IMR-90 (cell line): ENCODE results near the gene INPP5D. TPM values are rescaled to one million over a fixed set of nuclear protein-coding genes. Genes with fewer than 3 reads are reported as not detected.

Experiments
- ATAC-seq: fragments of 200-7000 bp; cut with Tn5 transposase; 2 replicates; pipeline ENCODE4 v1.9.1; 2020; ENCODE audit warnings: low read depth, mild to moderate bottlenecking, moderate library complexity
- BruUV-seq: library from RNA; stranded (reverse); fragments of 400-500 nt; replicated peaks from 2 replicates; lab custom pipeline; 2021; lab: Mats Ljungman, UMichigan
- CTCF ChIA-PET: fragments of 300-600 bp; formaldehyde crosslinking; extraction: SDS; loops from one replicate; lab custom pipeline; 2021; ENCODE audit warnings: antibody characterized with exemption; lab: Yijun Ruan, JAX
- POLR2A ChIA-PET: fragments of 300-600 bp; sonication (Branson Sonifier 250); formaldehyde crosslinking; loops from one replicate; lab custom pipeline; 2022; ENCODE audit warnings: antibody characterized with exemption; ENCODE audit not compliant: unreplicated experiment; lab: Charles Lee
- DNase-seq: peaks from one replicate; pipeline ENCODE4 v3.0.0; 2013
- H2AFZ ChIP-seq: replicated peaks from 2 replicates; pipeline ENCODE3; 2013; ENCODE audit warnings: low read length, mild to moderate bottlenecking; ENCODE audit not compliant: poor library complexity
- H2AK5ac ChIP-seq: 2 replicates; pipeline ENCODE4 v1.6.1; 2013; ENCODE audit warnings: low read depth, low read length, inconsistent platforms
- H2AK9ac ChIP-seq: replicated peaks from 2 replicates; pipeline ENCODE3; 2013; ENCODE audit warnings: mild to moderate bottlenecking, low read depth, low read length, moderate library complexity; ENCODE audit not compliant: poor library complexity
- H2BK120ac ChIP-seq: 2 replicates; pipeline ENCODE4 v1.6.1; 2013; ENCODE audit warnings: low read depth, low read length, inconsistent platforms
- H2BK15ac ChIP-seq: 3 replicates; pipeline ENCODE4 v1.6.1; 2013; ENCODE audit warnings: low read depth, low read length, inconsistent platforms
- H2BK20ac ChIP-seq: 2 replicates; pipeline ENCODE4 v1.6.1; 2013; ENCODE audit warnings: low read depth, mild to moderate bottlenecking, inconsistent platforms, low read length, moderate library complexity
- H2BK5ac ChIP-seq: 2 replicates; pipeline ENCODE4 v1.6.1; 2013; ENCODE audit warnings: mild to moderate bottlenecking, low read depth, low read length, inconsistent platforms; ENCODE audit not compliant: poor library complexity, severe bottlenecking
- H3K14ac ChIP-seq: replicated peaks from 2 replicates; pipeline ENCODE4 v1.6.1; 2013; ENCODE audit warnings: low read depth, low read length, inconsistent platforms
- H3K18ac ChIP-seq: 2 replicates; pipeline ENCODE4 v1.6.1; 2013; ENCODE audit warnings: low read depth, low read length, control low read depth
- H3K23ac ChIP-seq: 2 replicates; pipeline ENCODE4 v1.6.1; 2013; ENCODE audit warnings: low read depth, low read length, inconsistent platforms
- H3K27ac ChIP-seq: 2 replicates; pipeline ENCODE4 v1.5.1; 2013; ENCODE audit warnings: mild to moderate bottlenecking, control low read depth, low read length; ENCODE audit not compliant: insufficient read depth
- H3K27me3 ChIP-seq: 2 replicates; pipeline ENCODE4 v1.6.1; 2013; ENCODE audit warnings: low read length; ENCODE audit not compliant: control insufficient read depth, insufficient read depth
- H3K36me3 ChIP-seq: 2 replicates; pipeline ENCODE4 v1.6.1; 2013; ENCODE audit warnings: low read length, mixed read lengths; ENCODE audit not compliant: control insufficient read depth, insufficient read depth
- H3K4ac ChIP-seq: 2 replicates; pipeline ENCODE4 v1.6.1; 2013; ENCODE audit warnings: low read depth, low read length, inconsistent platforms
- H3K4me1 ChIP-seq: 2 replicates; pipeline ENCODE4 v1.6.1; 2013; ENCODE audit warnings: low read length, mixed read lengths; ENCODE audit not compliant: control insufficient read depth, insufficient read depth
- H3K4me2 ChIP-seq: 2 replicates; pipeline ENCODE4 v1.6.1; 2013; ENCODE audit warnings: low read depth, mild to moderate bottlenecking, control low read depth, low read length, moderate library complexity
- H3K4me3 ChIP-seq: 2 replicates; pipeline ENCODE4 v1.5.1; 2013; ENCODE audit warnings: low read depth, mild to moderate bottlenecking, control low read depth, low read length, moderate library complexity; ENCODE audit not compliant: insufficient read depth
- H3K56ac ChIP-seq: 2 replicates; pipeline ENCODE4 v1.6.1; 2013; ENCODE audit warnings: low read length, inconsistent platforms; ENCODE audit not compliant: insufficient read depth; ENCODE audit errors: extremely low read depth
- H3K79me1 ChIP-seq, 2 experiments: 2 replicates each; pipeline ENCODE4 v1.6.1; 2013; ENCODE audit warnings: low read length in 2 of 2, inconsistent platforms in 1 of 2, low read depth in 1 of 2
- H3K9ac ChIP-seq: 2 replicates; pipeline ENCODE4 v1.6.1; 2013; ENCODE audit warnings: low read depth, low read length, control low read depth
- H3K9me1 ChIP-seq: 2 replicates; pipeline ENCODE4 v1.6.1; 2013; ENCODE audit warnings: low read length, inconsistent platforms; ENCODE audit not compliant: insufficient read depth
- H3K9me3 ChIP-seq: 2 replicates; pipeline ENCODE4 v1.6.1; 2013; ENCODE audit warnings: low read length; ENCODE audit not compliant: control insufficient read depth, insufficient read depth
- H4K20me1 ChIP-seq: 2 replicates; pipeline ENCODE4 v1.6.1; 2013; ENCODE audit warnings: low read length, inconsistent platforms; ENCODE audit not compliant: insufficient read depth
- H4K5ac ChIP-seq: 2 replicates; pipeline ENCODE4 v1.6.1; 2013; ENCODE audit warnings: mild to moderate bottlenecking, low read depth, low read length, control low read depth
- H4K8ac ChIP-seq, 2 experiments: 2 replicates each; pipeline ENCODE4 v1.6.1; 2013; ENCODE audit warnings: low read depth in 2 of 2, low read length in 2 of 2, control low read depth in 1 of 2, inconsistent platforms in 1 of 2
- H4K91ac ChIP-seq: 2 replicates; pipeline ENCODE4 v1.6.1; 2013; ENCODE audit warnings: low read depth, low read length, inconsistent platforms; ENCODE audit not compliant: insufficient read depth
- NFE2L2 ChIP-seq: fragments of 150-350 bp; IDR thresholded peaks from 2 replicates; pipeline ENCODE4 v1.6.1; 2016; ENCODE audit warnings: low read depth, mild to moderate bottlenecking, low read length
- WGBS, 2 experiments: methylation state at CpG; one replicate each; pipeline versions ENCODE4 v1.1.5 to v1.1.7; 2013; ENCODE audit warnings: missing lambda C conversion rate in 2 of 2; ENCODE audit not compliant: insufficient read length in 1 of 2; ENCODE audit errors: extremely low coverage in 2 of 2; 5-methylcytosine and 5-hydroxymethylcytosine counted together
- dilution Hi-C: fragments of 300-500 bp; cut with HindIII; formaldehyde crosslinking; loops from one replicate; pipeline ENCODE4 v1.14.3; 2018; ENCODE audit warnings: low sequenced_read_pairs; ENCODE audit not compliant: unreplicated experiment
- in situ Hi-C: fragments of 300-500 bp; cut with MboI; formaldehyde crosslinking; loops from 3 replicates; pipeline ENCODE4 v1.14.3; 2019; ENCODE audit warnings: low sequenced_read_pairs, inconsistent platforms, mixed read lengths
- intact Hi-C: fragments of 100-400 bp; cut with micrococcal nuclease; formaldehyde crosslinking; loops from 2 replicates; pipeline ENCODE4 v1.10.0; 2022
- polyA plus RNA-seq, 3 experiments: library from polyadenylated mRNA; depleted of rRNA; stranded (reverse); fragments of >200 nt; gene quantifications; 2 replicates each; pipeline ENCODE4 v1.2.3, GENCODE V29; 2012; ENCODE audit warnings: low replicate concordance in 1 of 3
- total RNA-seq: library from RNA; depleted of rRNA; stranded (reverse); fragments of >200 nt; gene quantifications from 2 replicates; pipeline ENCODE4 v1.2.3, GENCODE V29; 2012
- TF ChIP-seq, protein P1 (sequence below): fragments of 150-350 bp; IDR thresholded peaks from 2 replicates; pipeline ENCODE4 v1.6.1; 2017; ENCODE audit warnings: mild to moderate bottlenecking, antibody characterized with exemption, low read length, low read depth

The INPP5D gene
- total and polyA plus RNA-seq, 2 of the 4 experiments (the other 2 are of a cell fraction): 0.18 to 0.29 TPM

DNA sequence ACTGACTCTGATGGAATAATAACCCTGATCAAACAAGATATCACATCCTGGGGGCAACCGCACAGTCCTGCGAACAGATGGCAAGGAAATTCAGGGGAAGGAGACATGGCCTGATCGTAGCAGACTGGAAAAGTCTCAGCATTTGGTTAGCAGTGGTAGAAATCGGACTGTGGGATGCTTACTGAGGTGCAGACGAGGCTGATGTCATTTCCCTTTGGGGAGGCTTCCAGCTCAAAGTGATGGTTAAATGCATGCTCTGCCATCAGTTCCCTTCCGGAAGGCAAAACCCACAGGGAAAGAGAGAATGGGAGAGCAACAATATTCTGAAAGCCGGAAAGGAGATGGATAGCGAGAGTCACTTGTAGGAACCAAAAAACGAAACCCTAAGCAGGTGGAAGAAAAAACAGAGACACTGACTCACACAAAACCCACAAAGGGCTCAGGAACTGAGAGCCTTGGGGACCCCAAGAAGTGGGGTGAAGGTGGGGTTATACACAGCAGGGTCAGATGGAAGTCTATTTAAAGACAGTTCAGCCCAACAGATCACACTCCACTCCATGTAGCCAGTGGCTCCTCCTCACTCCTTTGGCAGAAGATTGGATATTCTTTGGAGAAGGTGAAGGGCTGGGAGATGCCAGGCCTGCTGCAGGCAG is 93.1 kb downstream of the INPP5D start:
- ATAC-seq (no peak), DNase-seq (no peak)
- no peak for TF ChIP-seq NFE2L2
- TF ChIP-seq, protein P1, sequence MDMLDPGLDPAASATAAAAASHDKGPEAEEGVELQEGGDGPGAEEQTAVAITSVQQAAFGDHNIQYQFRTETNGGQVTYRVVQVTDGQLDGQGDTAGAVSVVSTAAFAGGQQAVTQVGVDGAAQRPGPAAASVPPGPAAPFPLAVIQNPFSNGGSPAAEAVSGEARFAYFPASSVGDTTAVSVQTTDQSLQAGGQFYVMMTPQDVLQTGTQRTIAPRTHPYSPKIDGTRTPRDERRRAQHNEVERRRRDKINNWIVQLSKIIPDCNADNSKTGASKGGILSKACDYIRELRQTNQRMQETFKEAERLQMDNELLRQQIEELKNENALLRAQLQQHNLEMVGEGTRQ: no peak
- no peak overlapping the region for H3K14ac ChIP-seq
- dilution Hi-C loops (no loop called here), in situ Hi-C loops (no loop called here), intact Hi-C loops (no loop called here)
- WGBS, 2 experiments: 0% methylated on average over 1 of the region's 9 CpGs; no CpG with 5 or more reads in 1 of the 2 experiments
- H3K9ac ChIP-seq: no peak overlapping the region
- ChIA-PET POLR2A (no interaction called here), CTCF (no interaction called here)
- H2AK5ac ChIP-seq: no peak overlapping the region
- H3K9me3 ChIP-seq: no peaks in the 10 kb centered on the region
- H2BK120ac ChIP-seq: no peak overlapping the region
- H4K8ac ChIP-seq: no peak overlapping the region
- no peak overlapping the region for H3K27ac ChIP-seq
- no peak overlapping the region for H2BK15ac ChIP-seq
- H4K5ac ChIP-seq: no peak overlapping the region
- H3K4me2 ChIP-seq: no peak overlapping the region
- H2AK9ac ChIP-seq: no peak overlapping the region
- H3K79me1 ChIP-seq: no peaks in the 10 kb centered on the region
- no peak overlapping the region for H2BK5ac ChIP-seq
- H3K23ac ChIP-seq: no peak overlapping the region
- H3K4me3 ChIP-seq: no peak overlapping the region
- no peak overlapping the region for H3K4ac ChIP-seq
- peaks cover 5% of the 10 kb centered on the region for H3K27me3 ChIP-seq
- H4K91ac ChIP-seq: no peak overlapping the region
- no peaks in the 10 kb centered on the region for H4K20me1 ChIP-seq
- no peak overlapping the region for H3K18ac ChIP-seq
- H2AFZ ChIP-seq: no peak overlapping the region
- H3K9me1 ChIP-seq: no peaks in the 10 kb centered on the region
- no TSS peak for BruUV-seq
- no peak overlapping the region for H2BK20ac ChIP-seq
- H3K36me3 ChIP-seq: no peaks in the 10 kb centered on the region
- H3K4me1 ChIP-seq: no peaks in the 10 kb centered on the region
- H3K56ac ChIP-seq: no peak overlapping the region
